ENCODE results near the gene FAM229B.
"Not testable (repeated sequence)": the region's sequence is repeated elsewhere in the genome, so short reads cannot be mapped to it uniquely, and the experiment has no call there.

Gene FAM229B

GRCh38 chr6:112050429-112050828 is 37.0 kb upstream of the FAM229B start:
- Histone ChIP-seq H4K20me1 (ENCODE audit: insufficient read depth) (no peaks in the 10 kb centered on the region), H3K36me3 (ENCODE audit: insufficient read depth) (no peaks in the 10 kb centered on the region), H2AFZ (ENCODE audit: low read depth) (no peak overlapping the region), H3K27me3 (ENCODE audit: insufficient read depth, low read depth) (no peaks in the 10 kb centered on the region), H3K9ac (no peak overlapping the region), H3K4me1 (ENCODE audit: low read depth, poor library complexity, severe bottlenecking) (no peaks in the 10 kb centered on the region), H3K4me2 (no peak overlapping the region), H3K4me3 (IDR thresholded peaks at IDR 0.05; ENCODE audit: insufficient read depth, low read depth, low read length) (no peak overlapping the region), H3K27ac (no peak overlapping the region), H3K79me2 (ENCODE audit: insufficient read depth, low read depth) (no peaks in the 10 kb centered on the region)
- TF ChIP-seq, protein P1, sequence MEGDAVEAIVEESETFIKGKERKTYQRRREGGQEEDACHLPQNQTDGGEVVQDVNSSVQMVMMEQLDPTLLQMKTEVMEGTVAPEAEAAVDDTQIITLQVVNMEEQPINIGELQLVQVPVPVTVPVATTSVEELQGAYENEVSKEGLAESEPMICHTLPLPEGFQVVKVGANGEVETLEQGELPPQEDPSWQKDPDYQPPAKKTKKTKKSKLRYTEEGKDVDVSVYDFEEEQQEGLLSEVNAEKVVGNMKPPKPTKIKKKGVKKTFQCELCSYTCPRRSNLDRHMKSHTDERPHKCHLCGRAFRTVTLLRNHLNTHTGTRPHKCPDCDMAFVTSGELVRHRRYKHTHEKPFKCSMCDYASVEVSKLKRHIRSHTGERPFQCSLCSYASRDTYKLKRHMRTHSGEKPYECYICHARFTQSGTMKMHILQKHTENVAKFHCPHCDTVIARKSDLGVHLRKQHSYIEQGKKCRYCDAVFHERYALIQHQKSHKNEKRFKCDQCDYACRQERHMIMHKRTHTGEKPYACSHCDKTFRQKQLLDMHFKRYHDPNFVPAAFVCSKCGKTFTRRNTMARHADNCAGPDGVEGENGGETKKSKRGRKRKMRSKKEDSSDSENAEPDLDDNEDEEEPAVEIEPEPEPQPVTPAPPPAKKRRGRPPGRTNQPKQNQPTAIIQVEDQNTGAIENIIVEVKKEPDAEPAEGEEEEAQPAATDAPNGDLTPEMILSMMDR (conservative IDR thresholded peaks at IDR 0.05; ENCODE audit: low read depth, low read length), result no peak

DNA sequence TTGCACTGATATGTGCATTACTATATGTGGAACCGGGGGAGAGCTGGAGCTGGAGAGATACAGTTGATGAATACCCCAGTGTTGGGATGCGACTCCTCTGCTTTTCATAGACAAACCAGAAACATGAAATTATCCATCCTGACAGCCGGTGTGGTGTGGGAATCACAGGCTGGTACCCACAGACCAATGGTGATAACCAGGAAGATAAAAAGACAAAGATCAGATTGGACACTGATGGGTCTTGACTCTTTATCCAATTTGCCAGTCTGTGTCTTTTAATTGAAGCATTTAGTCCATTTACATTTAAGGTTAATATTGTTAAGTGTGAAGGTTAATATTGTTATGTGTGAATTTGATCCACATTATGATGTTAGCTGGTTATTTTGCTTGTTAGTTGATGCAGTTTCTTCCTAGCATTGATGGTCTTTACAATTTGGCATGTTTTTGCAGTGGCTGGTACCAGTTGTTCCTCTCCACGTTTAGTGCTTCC is 36.1 kb upstream of the FAM229B start:
- H3K4me3 ChIP-seq (IDR thresholded peaks at IDR 0.05; ENCODE audit: insufficient read depth, low read depth, low read length); H3K9ac ChIP-seq; H3K36me3 ChIP-seq (ENCODE audit: insufficient read depth); H3K4me2 ChIP-seq; H3K4me1 ChIP-seq (ENCODE audit: low read depth, poor library complexity, severe bottlenecking); H3K27ac ChIP-seq; H3K79me2 ChIP-seq (ENCODE audit: insufficient read depth, low read depth); H3K27me3 ChIP-seq (ENCODE audit: insufficient read depth, low read depth); H4K20me1 ChIP-seq (ENCODE audit: insufficient read depth); H2AFZ ChIP-seq (ENCODE audit: low read depth): not testable (repeated sequence)

DNA sequence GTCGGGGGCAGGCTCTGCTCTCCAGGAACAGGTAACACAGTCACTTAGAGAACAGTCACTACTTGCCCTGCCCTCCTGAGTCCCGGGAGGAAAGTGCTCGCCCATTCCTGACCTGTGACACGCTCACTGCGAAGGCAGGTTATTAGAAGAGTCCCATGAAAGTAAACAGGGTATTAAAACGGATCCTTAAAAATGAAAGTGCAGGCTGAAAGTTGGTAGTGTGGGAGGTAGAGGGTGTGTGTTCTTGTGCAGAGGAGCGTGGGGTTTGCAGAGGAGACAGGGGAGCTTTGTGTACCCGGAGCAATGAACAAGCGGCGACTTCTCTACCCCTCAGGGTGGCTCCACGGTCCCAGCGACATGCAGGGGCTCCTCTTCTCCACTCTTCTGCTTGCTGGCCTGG is 33.4 kb upstream of the FAM229B start, which contains the start of gene CCN6:
Gene CCN6 (plus strand): TSS at position 104 of the 400 bp plus-strand sequence. CDS start 254 bp downstream, at position 358.
- TF ChIP-seq, protein P1 (conservative IDR thresholded peaks at IDR 0.05; ENCODE audit: low read depth, low read length), result no peak
- Histone ChIP-seq H3K27me3 (ENCODE audit: insufficient read depth, low read depth) (no peaks in the 10 kb centered on the region), H3K4me2 (no peak within 1 kb of the TSS), H2AFZ (ENCODE audit: low read depth) (no peak within 1 kb of the TSS), H3K9ac (no peak within 1 kb of the TSS), H3K36me3 (ENCODE audit: insufficient read depth) (no peaks in the 10 kb centered on the region), H3K27ac (no peak within 1 kb of the TSS), H4K20me1 (ENCODE audit: insufficient read depth) (no peaks in the 10 kb centered on the region), H3K79me2 (ENCODE audit: insufficient read depth, low read depth) (no peaks in the 10 kb centered on the region), H3K4me1 (ENCODE audit: low read depth, poor library complexity, severe bottlenecking) (no peaks in the 10 kb centered on the region), H3K4me3 (IDR thresholded peaks at IDR 0.05; ENCODE audit: insufficient read depth, low read depth, low read length) (no peak within 1 kb of the TSS)

DNA sequence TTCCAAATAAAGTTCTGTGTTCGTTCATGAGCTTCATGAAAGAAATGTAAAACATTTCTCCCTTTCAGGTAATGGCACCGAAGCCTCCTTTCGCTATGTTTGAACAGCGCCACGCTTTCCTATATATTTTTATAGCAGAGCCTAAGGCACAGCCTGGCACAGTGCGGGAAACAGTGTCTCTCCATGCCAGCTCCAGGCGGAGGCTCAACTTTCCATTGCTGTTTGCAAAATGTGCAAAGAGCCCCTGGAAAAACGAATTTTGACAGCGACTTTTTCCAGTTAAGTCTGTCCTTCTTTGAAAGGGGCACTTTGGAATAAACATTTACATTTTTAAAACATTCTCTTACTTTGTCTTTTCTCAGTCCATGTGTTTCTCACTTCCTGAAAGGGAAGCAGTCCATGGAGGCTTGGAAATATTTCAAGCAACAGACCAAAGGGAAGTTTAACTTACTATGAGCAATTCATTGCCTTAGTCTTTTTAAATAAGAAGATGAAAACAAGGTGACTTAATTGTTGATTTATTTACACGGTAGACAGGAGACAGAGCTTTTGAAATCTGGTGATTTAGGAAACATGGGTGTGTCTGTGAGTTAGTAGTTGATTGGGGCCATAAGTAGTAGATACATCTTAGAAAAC is 32.7 kb upstream of the FAM229B start:
- Histone ChIP-seq H3K27ac (no peak overlapping the region), H3K79me2 (ENCODE audit: insufficient read depth, low read depth) (no peaks in the 10 kb centered on the region), H3K4me1 (ENCODE audit: low read depth, poor library complexity, severe bottlenecking) (no peaks in the 10 kb centered on the region), H3K4me2 (no peak overlapping the region), H4K20me1 (ENCODE audit: insufficient read depth) (no peaks in the 10 kb centered on the region), H2AFZ (ENCODE audit: low read depth) (no peak overlapping the region), H3K27me3 (ENCODE audit: insufficient read depth, low read depth) (no peaks in the 10 kb centered on the region), H3K36me3 (ENCODE audit: insufficient read depth) (no peaks in the 10 kb centered on the region), H3K4me3 (IDR thresholded peaks at IDR 0.05; ENCODE audit: insufficient read depth, low read depth, low read length) (no peak overlapping the region), H3K9ac (no peak overlapping the region)
- TF ChIP-seq, protein P1 (conservative IDR thresholded peaks at IDR 0.05; ENCODE audit: low read depth, low read length), result no peak

Data from KMS-11 (cell line).